ENCODE measurements around the gene MYO1A. TPM values are rescaled to one million over a fixed set of nuclear protein-coding genes. Genes with fewer than 3 reads are reported as not detected.

MYO1A gene
- total RNA-seq, 2 experiments from 2014 or later, result 0.82 to 1.5 TPM

DNA sequence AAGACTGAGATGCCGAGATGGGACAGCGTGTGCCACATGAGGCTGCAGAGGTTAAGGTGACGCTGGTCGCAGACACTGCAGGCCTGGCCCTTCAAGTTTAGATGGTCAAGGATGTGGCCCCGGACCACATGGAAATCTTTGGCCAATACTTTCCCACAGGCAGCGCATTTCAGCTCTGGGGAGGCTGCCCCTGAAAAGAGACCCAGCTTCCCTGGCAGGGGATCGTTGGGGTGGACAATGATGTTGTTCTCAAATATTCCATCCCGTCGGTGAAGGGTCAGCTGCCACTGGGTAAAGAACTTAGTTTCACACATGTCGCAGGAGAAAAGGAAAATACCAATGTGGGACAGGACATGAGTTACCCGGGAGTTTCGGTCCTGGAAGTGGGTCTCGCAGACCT lies 46.5 kb downstream of the MYO1A start:
- no peaks in the 10 kb centered on the region for H3K27me3 Mint-ChIP-seq
- ATAC-seq, result no peak
- H3K4me3 Mint-ChIP-seq, result no peak overlapping the region
- DNase-seq, result no peak
- H3K9me3 Mint-ChIP-seq (ENCODE audit: low read depth), result no peaks in the 10 kb centered on the region
- H3K36me3 Mint-ChIP-seq, result peaks cover 25% of the 10 kb centered on the region
- H3K27ac Mint-ChIP-seq, result no peak overlapping the region
- peaks cover 57% of the 10 kb centered on the region for H3K4me1 Mint-ChIP-seq
- CTCF ChIA-PET, result interaction anchor here (1.0 to 8.6 kb wide), 11 partner anchors 15 to 247 kb away, joined by 3 to 107 read pairs (median 15); partner anchors contain the start of genes MYO1A, PRIM1 and STAT6

DNA sequence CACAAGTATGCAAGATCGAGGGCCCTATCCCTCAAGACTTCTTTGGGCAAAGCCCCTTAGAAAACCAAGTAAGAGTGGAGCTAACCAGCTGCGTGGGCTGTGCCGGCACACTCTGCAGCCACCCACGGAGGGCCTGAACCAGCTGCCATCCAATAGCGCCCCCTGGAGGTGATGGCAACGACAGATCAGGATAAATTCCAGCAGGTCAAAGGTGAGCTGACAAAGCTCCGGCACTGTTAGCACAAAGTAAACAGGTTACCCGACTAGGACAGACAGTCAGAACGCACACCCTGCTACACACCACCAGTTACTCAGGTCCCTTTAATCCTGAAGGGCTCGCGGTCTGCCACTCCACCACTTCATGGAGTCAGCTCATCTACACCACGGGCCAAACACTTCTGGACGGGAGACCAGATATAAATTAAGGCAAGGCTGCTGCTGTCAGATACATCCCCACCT lies 48.5 kb downstream of the MYO1A start:
- DNase-seq (peak; percentile 82), ATAC-seq (peak; percentile 35)
- Mint-ChIP-seq H3K27ac (no peak overlapping the region), H3K36me3 (peaks cover 25% of the 10 kb centered on the region), H3K9me3 (ENCODE audit: low read depth) (no peaks in the 10 kb centered on the region), H3K4me1 (peaks cover 49% of the 10 kb centered on the region), H3K4me3 (no peak overlapping the region), H3K27me3 (no peaks in the 10 kb centered on the region)
- CTCF ChIA-PET, result interaction anchor here (0.7 to 7.9 kb wide), 43 partner anchors 9 to 487 kb away, joined by 3 to 107 read pairs (median 4); partner anchors contain the start of genes HSD17B6, LRP1, MYO1A and NACA

DNA sequence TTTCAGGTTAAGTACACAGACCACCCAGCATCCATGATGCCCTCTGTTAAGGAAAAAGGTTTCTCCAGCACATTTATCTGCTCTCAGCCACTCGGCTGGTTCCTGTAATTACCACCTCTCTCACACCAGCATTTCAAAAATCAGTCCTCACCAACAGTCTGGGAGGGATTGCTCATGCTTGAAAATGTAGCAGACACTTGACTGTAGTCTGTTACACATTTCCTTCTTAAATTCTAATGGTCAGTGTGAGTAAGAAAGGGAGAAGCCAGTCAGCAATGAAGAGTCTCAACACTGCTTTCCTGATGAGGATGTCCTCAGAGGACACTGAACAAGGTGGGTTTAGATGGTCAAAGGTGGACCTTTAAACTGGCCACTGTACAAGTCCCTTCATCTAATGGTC lies 49.5 kb downstream of the MYO1A start:
- Mint-ChIP-seq H3K36me3 (peaks cover 25% of the 10 kb centered on the region), H3K4me1 (peaks cover 45% of the 10 kb centered on the region), H3K4me3 (no peak overlapping the region), H3K9me3 (ENCODE audit: low read depth) (no peaks in the 10 kb centered on the region), H3K27me3 (no peaks in the 10 kb centered on the region), H3K27ac (peak overlapping the region; percentile 87)
- CTCF ChIA-PET, result interaction anchor here (0.6 to 7.9 kb wide), 11 partner anchors 9 to 244 kb away, joined by 3 to 107 read pairs (median 10); partner anchors contain the start of genes MYO1A, PRIM1 and STAT6
- DNase-seq, result no peak
- ATAC-seq, result no peak

DNA sequence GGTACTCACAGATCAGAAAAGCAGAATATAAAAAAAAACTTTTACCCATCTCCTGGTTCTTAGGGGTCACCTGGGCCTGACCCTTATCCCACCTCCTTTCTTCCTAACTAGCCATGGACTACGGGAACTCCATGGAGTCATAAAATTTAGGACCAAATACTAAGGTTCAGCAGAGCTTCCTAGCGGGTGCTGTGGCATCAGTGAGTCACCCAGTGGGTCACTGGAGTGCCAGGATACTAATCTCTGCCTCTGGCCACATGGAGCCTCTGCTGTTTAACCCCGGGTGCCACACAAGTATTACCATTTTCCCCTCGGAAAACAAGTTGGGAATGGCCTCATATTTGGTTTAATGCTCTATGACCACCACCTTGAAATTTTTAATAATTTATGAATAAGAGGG lies 50.5 kb downstream of the MYO1A start:
- Mint-ChIP-seq H3K4me3 (no peak overlapping the region), H3K4me1 (peaks cover 37% of the 10 kb centered on the region)

DNA sequence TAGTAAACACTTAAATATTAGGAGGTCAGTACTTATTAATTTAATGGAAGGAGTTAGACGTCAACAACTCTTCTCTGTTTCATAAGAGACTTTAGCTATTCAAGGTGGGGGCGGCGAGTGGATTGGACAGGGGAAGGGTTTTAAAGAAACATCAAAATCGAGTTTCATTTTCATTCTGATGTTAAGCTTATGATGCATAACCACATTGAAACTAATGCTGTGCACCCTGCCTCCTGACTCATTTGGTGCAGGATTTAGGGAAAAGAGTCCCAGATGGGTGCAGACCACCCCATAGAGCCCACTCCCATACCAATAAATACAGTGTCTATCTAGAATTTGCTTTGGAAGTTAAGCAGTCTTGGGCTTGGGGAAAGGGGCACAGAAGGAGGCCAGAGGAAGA lies 50.9 kb downstream of the MYO1A start:
- Mint-ChIP-seq H3K27ac (peak overlapping the region; percentile 87), H3K4me3 (peak overlapping the region; percentile 22), H3K4me1 (peaks cover 37% of the 10 kb centered on the region), H3K36me3 (peaks cover 20% of the 10 kb centered on the region), H3K27me3 (no peaks in the 10 kb centered on the region), H3K9me3 (ENCODE audit: low read depth) (no peaks in the 10 kb centered on the region)
- DNase-seq, result peak; percentile 77
- ATAC-seq, result peak; percentile 88
- CTCF ChIA-PET, result interaction anchor here (1.1 to 7.9 kb wide), 7 partner anchors 9 to 243 kb away, joined by 3 to 107 read pairs (median 15); partner anchors contain the start of genes PRIM1 and STAT6

More for the DNA sequence above, 50.5 kb downstream of the MYO1A start:
- DNase-seq, result no peak
- CTCF ChIA-PET, result interaction anchor here (1.1 to 7.9 kb wide), 8 partner anchors 9 to 243 kb away, joined by 3 to 107 read pairs (median 16); partner anchors contain the start of genes PRIM1 and STAT6
- peaks cover 25% of the 10 kb centered on the region for H3K36me3 Mint-ChIP-seq
- no peaks in the 10 kb centered on the region for H3K27me3 Mint-ChIP-seq
- ATAC-seq, result no peak
- peak overlapping the region; percentile 87 for H3K27ac Mint-ChIP-seq
- H3K9me3 Mint-ChIP-seq (ENCODE audit: low read depth), result no peaks in the 10 kb centered on the region

DNA sequence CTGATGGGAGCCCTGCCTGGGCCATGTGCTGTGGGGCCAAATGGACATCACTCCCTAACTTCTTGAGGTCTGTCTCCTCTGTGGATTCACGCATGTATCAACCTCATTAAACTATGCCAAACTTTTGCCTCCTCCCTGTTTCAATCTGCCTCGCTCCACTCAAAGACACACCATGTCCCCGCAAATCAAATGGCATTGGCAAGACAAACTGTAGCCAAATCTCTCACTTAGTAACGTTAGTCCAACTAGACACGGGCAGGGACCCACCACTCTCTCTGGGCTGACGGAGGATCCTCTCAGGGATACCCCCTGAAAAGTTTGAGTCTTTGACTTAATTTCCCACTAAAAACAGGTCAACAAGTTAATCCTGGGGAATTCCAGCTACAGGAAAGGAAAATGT lies 51.6 kb downstream of the MYO1A start:
- CTCF ChIA-PET, result interaction anchor here (0.6 to 7.9 kb wide), 7 partner anchors 10 to 252 kb away, joined by 3 to 107 read pairs (median 15); partner anchors contain the start of genes PRIM1 and STAT6
- ATAC-seq (no peak), DNase-seq (no peak)
- peaks cover 13% of the 10 kb centered on the region for H3K36me3 Mint-ChIP-seq
- no peaks in the 10 kb centered on the region for H3K27me3 Mint-ChIP-seq
- H3K9me3 Mint-ChIP-seq (ENCODE audit: low read depth), result no peaks in the 10 kb centered on the region
- peaks cover 37% of the 10 kb centered on the region for H3K4me1 Mint-ChIP-seq
- H3K27ac Mint-ChIP-seq, result peak overlapping the region; percentile 87
- H3K4me3 Mint-ChIP-seq, result no peak overlapping the region

DNA sequence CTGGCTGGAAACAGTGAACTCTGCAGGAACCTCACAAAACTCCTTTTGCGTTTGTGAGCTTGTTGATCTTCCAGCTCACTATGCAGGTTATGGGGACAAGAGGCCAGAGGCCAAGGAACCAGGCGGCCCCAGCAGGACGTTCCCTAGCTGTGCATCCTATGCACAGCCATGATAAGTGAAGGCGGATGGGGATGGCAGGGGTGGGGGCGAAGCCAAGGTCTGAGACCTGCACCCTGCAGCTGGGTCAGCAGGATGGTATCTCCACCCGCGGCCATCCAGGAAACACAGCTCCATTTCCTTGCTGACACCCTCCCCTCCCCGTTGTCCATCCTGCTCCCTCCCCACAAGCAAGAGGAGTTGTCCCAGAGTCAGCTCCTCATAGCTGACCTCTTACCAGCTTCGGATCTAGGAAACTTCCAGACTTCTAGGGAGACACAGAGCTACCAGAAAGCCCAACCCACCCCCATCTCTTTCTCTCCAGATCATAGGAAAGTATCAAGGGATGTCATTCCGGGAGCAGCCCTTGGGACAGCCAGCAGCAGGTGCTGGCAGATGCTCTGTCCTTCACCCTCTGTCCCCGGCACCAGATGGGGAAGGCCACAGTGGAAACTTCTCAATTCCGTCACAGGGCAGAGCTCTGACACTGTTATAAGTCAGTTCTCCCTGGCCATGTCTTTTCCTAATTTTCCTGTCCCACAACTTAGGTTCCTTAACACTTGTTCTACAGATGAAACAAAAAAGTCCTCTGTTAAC lies 53.0 kb downstream of the MYO1A start:
- DNase-seq (no peak), ATAC-seq (no peak)
- CTCF ChIA-PET, result interaction anchor here (1.2 to 2.1 kb wide), 3 partner anchors 10 to 240 kb away, joined by 3 to 15 read pairs (median 5); no protein-coding TSS in a partner anchor
- no peak overlapping the region for H3K4me3 Mint-ChIP-seq
- H3K27ac Mint-ChIP-seq, result no peak overlapping the region
- H3K9me3 Mint-ChIP-seq (ENCODE audit: low read depth), result no peaks in the 10 kb centered on the region
- H3K27me3 Mint-ChIP-seq, result no peaks in the 10 kb centered on the region
- peaks cover 5% of the 10 kb centered on the region for H3K36me3 Mint-ChIP-seq
- peaks cover 37% of the 10 kb centered on the region for H3K4me1 Mint-ChIP-seq

DNA sequence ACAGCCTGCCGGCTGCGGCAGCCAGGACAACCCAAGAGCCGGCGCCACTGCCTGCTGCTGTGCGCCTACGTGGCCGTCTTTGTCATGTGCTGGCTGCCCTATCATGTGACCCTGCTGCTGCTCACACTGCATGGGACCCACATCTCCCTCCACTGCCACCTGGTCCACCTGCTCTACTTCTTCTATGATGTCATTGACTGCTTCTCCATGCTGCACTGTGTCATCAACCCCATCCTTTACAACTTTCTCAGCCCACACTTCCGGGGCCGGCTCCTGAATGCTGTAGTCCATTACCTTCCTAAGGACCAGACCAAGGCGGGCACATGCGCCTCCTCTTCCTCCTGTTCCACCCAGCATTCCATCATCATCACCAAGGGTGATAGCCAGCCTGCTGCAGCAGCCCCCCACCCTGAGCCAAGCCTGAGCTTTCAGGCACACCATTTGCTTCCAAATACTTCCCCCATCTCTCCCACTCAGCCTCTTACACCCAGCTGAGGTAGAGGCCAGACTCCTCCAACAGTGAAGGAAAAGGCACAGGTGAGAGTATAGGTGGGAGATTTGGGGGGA lies 53.9 kb downstream of the MYO1A start:
- no peak overlapping the region for H3K4me3 Mint-ChIP-seq
- H3K36me3 Mint-ChIP-seq, result peaks cover 3% of the 10 kb centered on the region
- H3K27ac Mint-ChIP-seq, result no peak overlapping the region
- DNase-seq, result no peak
- H3K4me1 Mint-ChIP-seq, result peaks cover 39% of the 10 kb centered on the region
- H3K27me3 Mint-ChIP-seq, result no peaks in the 10 kb centered on the region
- ATAC-seq, result no peak
- CTCF ChIA-PET, result interaction anchor here (1.6 to 2.1 kb wide), 2 partner anchors 9 to 239 kb away, joined by 5 to 15 read pairs; no protein-coding TSS in a partner anchor
- no peaks in the 10 kb centered on the region for H3K9me3 Mint-ChIP-seq (ENCODE audit: low read depth)

DNA sequence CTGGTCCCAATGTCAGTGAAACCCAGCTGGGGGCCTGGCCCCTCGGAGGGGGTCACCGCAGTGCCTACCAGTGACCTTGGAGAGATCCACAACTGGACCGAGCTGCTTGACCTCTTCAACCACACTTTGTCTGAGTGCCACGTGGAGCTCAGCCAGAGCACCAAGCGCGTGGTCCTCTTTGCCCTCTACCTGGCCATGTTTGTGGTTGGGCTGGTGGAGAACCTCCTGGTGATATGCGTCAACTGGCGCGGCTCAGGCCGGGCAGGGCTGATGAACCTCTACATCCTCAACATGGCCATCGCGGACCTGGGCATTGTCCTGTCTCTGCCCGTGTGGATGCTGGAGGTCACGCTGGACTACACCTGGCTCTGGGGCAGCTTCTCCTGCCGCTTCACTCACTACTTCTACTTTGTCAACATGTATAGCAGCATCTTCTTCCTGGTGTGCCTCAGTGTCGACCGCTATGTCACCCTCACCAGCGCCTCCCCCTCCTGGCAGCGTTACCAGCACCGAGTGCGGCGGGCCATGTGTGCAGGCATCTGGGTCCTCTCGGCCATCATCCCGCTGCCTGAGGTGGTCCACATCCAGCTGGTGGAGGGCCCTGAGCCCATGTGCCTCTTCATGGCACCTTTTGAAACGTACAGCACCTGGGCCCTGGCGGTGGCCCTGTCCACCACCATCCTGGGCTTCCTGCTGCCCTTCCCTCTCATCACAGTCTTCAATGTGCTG lies 54.6 kb downstream of the MYO1A start:
- Mint-ChIP-seq H3K9me3 (ENCODE audit: low read depth) (no peaks in the 10 kb centered on the region), H3K4me1 (peaks cover 39% of the 10 kb centered on the region), H3K27me3 (no peaks in the 10 kb centered on the region), H3K27ac (no peak overlapping the region), H3K36me3 (peaks cover 3% of the 10 kb centered on the region), H3K4me3 (no peak overlapping the region)
- DNase-seq, result peak; percentile 39
- CTCF ChIA-PET, result interaction anchor here (1.2 to 2.4 kb wide), 4 partner anchors 10 to 238 kb away, joined by 3 to 10 read pairs (median 8); partner anchors contain the start of gene HSD17B6
- ATAC-seq, result no peak

DNA sequence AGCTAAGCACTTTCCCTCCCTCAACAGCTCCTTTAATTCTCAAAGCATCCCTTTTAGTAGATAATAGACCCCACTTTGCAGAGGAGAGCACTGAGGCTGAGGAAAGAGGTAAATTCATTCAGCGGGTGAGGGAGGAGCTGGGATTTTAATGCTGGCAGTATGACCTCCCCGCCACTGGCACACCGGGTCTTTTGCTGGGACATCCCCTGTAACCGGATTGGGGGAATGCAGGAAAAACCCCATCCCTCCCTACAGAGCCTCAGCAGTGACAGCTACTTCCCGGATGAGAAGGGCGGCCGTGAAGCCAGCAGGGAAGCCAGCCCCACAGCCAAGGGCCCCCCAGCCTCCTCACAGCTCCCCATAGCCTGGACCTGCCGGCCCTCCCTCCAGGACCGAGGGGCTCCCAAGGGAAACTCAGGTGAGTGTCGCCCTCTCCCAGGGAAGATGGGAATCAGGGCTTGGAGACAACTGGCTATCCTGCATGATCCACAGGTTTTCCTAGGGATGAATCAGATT lies 55.6 kb downstream of the MYO1A start:
- no peak overlapping the region for H3K27ac Mint-ChIP-seq

DNA sequence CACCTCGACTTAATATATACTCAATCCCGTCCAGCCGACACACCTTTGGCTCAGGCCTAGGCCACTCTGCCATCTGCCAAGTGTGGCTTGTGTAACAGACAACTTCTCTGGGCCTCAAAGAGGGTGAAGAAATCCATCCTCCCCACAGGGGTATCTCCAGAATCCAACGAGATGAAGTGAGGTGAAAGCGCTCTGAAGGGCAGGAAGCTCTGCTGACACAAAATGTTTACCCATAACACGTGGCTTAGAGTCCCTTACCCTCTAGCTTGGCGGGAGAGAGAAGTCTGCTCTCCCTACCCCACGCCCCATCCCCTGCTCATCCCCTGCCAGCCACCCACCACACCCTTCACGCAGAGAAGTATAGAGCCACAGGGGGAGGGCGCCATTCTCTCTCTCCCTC lies 56.6 kb downstream of the MYO1A start:
- H3K27ac Mint-ChIP-seq, result no peak overlapping the region
- no peak overlapping the region for H3K4me3 Mint-ChIP-seq
- no peaks in the 10 kb centered on the region for H3K9me3 Mint-ChIP-seq (ENCODE audit: low read depth)
- peaks cover 20% of the 10 kb centered on the region for H3K4me1 Mint-ChIP-seq
- no peaks in the 10 kb centered on the region for H3K36me3 Mint-ChIP-seq
- CTCF ChIA-PET, result interaction anchor here (2.0 to 2.4 kb wide), 3 partner anchors 12 to 236 kb away, joined by 5 to 10 read pairs (median 10); no protein-coding TSS in a partner anchor
- H3K27me3 Mint-ChIP-seq, result peaks cover 6% of the 10 kb centered on the region
- DNase-seq (peak; percentile 38), ATAC-seq (no peak)

More for the DNA sequence above, 55.6 kb downstream of the MYO1A start:
- ATAC-seq (no peak), DNase-seq (no peak)
- peaks cover 30% of the 10 kb centered on the region for H3K4me1 Mint-ChIP-seq
- peaks cover under 1% of the 10 kb centered on the region for H3K27me3 Mint-ChIP-seq
- no peaks in the 10 kb centered on the region for H3K9me3 Mint-ChIP-seq (ENCODE audit: low read depth)
- no peak overlapping the region for H3K4me3 Mint-ChIP-seq
- no peaks in the 10 kb centered on the region for H3K36me3 Mint-ChIP-seq
- CTCF ChIA-PET, result interaction anchor here (1.2 to 2.4 kb wide), 4 partner anchors 11 to 237 kb away, joined by 3 to 10 read pairs (median 8); partner anchors contain the start of gene HSD17B6
